GM06990 (cell line): Measurements from ENCODE around the gene KRT14.

Source experiments
- DNase-seq: peaks from one replicate; pipeline ENCODE4 v3.0.0-alpha.2; 2011; ENCODE audit not compliant: insufficient read length; ENCODE audit errors: extremely low read depth
- H3K27me3 ChIP-seq: replicated peaks from 2 replicates; pipeline ENCODE4 v1.6.0; 2011; ENCODE audit warnings: low read length; ENCODE audit not compliant: control insufficient read depth, insufficient read depth
- H3K36me3 ChIP-seq: 2 replicates; pipeline ENCODE4 v1.5.1; 2011; ENCODE audit warnings: low read length; ENCODE audit not compliant: control insufficient read depth, insufficient read depth
- H3K4me3 ChIP-seq: replicated peaks from 2 replicates; pipeline ENCODE4 v1.5.1; 2011; ENCODE audit warnings: low read depth, mild to moderate bottlenecking, control low read depth, low read length
- TF ChIP-seq, protein P1 (sequence below): IDR thresholded peaks from 2 replicates; pipeline ENCODE4 v1.5.1; 2011; ENCODE audit warnings: low read length, control low read depth, mild to moderate bottlenecking, inconsistent platforms; ENCODE audit not compliant: insufficient read depth, poor library complexity, severe bottlenecking

KRT14 gene

DNA sequence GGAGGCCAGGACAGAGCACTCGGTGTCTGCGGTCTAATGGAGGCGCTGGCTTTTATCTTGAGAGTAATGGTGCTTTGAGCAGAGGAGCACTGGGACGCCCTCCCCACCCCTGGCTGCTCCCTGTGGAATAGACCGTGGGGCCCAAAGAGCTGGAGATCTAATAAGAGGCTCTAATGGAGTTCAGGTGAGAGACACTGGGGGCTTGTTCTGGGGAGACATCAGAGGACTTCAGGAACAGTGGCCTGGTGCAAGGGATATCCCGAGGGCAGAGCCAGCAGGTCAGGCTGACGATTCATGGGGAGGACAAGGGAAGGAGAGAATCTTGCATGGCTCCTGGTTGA, 49.1 kb downstream of the KRT14 start:
- Histone ChIP-seq H3K4me3 (no peak overlapping the region), H3K36me3 (no peaks in the 10 kb centered on the region), H3K27me3 (peaks cover 4% of the 10 kb centered on the region)
- no peak for DNase-seq
- TF ChIP-seq, protein P1, sequence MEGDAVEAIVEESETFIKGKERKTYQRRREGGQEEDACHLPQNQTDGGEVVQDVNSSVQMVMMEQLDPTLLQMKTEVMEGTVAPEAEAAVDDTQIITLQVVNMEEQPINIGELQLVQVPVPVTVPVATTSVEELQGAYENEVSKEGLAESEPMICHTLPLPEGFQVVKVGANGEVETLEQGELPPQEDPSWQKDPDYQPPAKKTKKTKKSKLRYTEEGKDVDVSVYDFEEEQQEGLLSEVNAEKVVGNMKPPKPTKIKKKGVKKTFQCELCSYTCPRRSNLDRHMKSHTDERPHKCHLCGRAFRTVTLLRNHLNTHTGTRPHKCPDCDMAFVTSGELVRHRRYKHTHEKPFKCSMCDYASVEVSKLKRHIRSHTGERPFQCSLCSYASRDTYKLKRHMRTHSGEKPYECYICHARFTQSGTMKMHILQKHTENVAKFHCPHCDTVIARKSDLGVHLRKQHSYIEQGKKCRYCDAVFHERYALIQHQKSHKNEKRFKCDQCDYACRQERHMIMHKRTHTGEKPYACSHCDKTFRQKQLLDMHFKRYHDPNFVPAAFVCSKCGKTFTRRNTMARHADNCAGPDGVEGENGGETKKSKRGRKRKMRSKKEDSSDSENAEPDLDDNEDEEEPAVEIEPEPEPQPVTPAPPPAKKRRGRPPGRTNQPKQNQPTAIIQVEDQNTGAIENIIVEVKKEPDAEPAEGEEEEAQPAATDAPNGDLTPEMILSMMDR = no peak

DNA sequence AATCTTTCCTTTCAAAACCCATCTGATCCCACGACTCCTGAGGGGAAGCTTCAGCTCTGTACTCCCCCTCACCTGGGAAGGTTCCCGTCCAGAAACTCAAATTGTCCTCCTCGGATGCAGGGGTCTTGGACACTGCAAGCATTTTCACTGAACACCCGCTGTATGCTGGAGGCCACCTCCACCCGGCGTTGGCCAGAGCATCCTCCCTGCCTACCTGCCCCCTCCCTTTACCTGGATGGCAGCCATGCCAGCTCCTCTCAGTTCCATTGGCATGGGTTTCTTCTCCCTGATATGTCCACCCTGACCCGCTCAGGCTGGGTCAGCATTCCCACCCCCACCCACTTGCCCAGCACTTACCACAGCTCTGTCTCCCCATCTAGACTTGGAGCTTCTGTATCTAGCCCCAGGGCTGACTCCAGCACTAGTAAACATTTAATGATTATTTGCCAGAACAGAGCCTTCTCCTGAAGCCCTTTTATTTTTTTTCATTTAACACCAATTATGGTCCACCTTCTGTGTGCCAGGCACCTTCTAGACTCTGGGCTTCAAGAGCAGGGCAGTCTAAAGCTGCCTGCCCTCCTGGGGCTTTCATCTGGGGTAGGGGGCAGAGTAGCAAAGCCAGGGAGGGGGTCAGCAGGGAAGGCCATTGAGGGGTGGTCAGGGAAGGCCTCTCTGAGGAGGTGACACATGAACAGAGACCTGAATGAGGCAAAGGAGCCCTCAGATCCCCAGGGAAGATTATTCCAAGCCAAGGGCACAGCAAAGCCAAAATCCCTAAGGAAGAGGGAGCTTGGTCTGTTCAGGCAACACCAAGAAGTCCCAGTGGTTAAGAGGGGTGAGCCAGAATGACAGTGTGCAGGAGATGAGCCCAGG, 49.7 kb downstream of the KRT14 start:
- H3K4me3 ChIP-seq = no peak overlapping the region

DNA sequence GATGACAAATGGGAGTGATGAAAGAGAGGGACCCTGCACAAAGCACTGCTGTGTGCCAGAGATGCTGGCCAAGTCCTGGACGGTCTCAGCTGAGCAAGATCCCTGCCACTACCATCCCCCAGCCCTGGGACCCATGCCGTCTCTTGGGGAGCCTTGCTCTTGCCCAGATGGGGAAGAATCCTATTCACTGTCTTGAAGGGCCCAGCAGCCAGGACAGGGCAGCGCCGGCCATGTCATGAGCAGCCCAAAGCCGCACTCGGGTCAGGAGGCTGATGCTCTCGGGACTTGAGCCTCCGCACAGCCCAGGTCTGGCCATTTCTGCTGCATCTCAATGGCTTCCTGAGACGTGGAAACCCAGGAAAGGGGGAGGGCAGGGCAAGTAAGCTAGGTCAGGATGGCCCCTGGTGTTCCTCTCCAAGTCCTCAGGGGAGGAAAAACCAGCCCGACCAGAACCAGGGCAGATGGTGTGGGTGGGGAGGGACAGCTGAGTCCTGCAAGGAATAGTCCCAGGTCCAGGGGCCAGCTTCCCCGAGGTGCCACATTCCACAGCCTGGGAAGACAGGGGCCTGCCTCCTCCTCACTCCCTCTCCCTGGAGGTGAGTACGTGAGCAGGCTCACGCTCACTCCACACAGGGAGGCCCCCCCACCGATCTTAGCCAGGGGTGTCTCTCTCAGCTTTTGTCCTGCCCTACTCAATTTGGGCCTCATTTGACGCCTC, 50.8 kb downstream of the KRT14 start:
- TF ChIP-seq, protein P1 = no peak
- no peaks in the 10 kb centered on the region for H3K36me3 ChIP-seq
- H3K27me3 ChIP-seq = peaks cover 6% of the 10 kb centered on the region
- H3K4me3 ChIP-seq = no peak overlapping the region
- DNase-seq = no peak

More for the DNA sequence above, 49.7 kb downstream of the KRT14 start:
- no peak for DNase-seq
- H3K27me3 ChIP-seq = peaks cover 4% of the 10 kb centered on the region
- no peaks in the 10 kb centered on the region for H3K36me3 ChIP-seq
- TF ChIP-seq, protein P1 = no peak

DNA sequence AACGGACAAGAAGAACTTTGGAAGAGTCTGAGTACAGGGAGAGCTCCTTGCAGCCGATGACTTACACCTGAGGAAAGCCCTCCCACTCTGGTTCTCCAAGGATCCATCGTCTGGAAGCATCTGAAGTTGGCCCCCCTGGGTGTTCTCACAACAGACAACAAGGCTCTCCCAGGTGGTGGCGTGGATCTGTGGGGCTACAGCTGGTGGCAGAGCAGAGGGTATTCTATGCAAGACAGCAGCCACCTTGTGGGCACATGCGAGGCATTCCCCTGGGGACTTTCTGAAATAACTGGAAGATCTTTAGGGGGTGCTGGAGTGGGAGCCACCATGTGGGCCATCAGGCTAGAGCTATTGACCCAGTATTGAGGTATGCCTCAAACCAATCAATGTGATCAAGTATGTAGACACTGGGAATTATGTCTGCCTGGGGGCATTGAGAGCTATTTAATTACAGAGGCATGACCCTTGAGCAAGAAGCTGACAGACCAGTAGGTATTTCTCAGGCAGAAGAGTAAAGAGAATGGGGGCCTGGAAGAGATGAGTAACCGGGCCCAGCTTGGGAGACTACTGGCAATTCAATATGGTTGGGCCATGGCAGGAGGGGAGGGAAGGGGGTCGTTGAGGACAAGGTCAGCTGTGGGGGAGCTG, 51.7 kb downstream of the KRT14 start:
- Histone ChIP-seq H3K36me3 (no peaks in the 10 kb centered on the region), H3K4me3 (no peak overlapping the region), H3K27me3 (peaks cover 6% of the 10 kb centered on the region)
- TF ChIP-seq, protein P1 = no peak
- no peak for DNase-seq

DNA sequence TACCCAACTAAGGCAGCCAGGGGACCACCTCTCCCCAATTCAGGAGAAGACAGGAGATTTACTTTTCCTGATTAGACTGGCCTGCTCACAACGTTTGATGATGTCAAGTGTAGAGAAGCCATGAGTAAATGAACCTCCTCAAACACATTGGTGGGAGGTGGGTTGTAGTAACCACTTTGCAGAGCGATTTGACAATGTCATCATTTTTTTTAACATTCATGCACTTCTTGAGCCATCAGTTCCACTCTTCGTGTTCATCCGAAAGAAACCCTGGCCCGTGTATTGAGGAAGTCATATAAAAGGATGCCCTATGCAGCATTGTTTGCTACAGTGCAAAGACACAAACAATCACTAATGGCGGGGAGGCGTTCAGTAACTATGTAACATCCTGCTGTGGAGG, 53.1 kb downstream of the KRT14 start:
- no peak overlapping the region for H3K4me3 ChIP-seq
- no peak for DNase-seq
- peaks cover 8% of the 10 kb centered on the region for H3K27me3 ChIP-seq
- no peaks in the 10 kb centered on the region for H3K36me3 ChIP-seq
- TF ChIP-seq, protein P1 = no peak
